AG04449 (cell line): ENCODE measurements around the gene CPEB4.

Experiments used
- CTCF ChIA-PET: fragments of 350-600 bp; formaldehyde crosslinking; extraction: SDS; loops from one replicate; lab custom pipeline; 2021; ENCODE audit warnings: antibody characterized with exemption; lab: Yijun Ruan, JAX
- POLR2A ChIA-PET: fragments of 400-600, 350-600 bp; formaldehyde crosslinking; extraction: SDS; loops from one replicate; lab custom pipeline; 2020; ENCODE audit warnings: antibody characterized with exemption, inconsistent platforms; lab: Yijun Ruan, JAX
- DNase-seq: peaks from one replicate; pipeline ENCODE4 v3.0.0-alpha.2; 2010; ENCODE audit warnings: low read depth, low spot score
- H3K4me3 ChIP-seq: 2 replicates; pipeline ENCODE4 v1.5.1; 2011; ENCODE audit warnings: low read depth, mild to moderate bottlenecking, control low read depth, low read length
- TF ChIP-seq, protein P1 (sequence below): IDR thresholded peaks from one replicate; pipeline ENCODE4 v1.5.1; 2011; ENCODE audit warnings: mild to moderate bottlenecking, moderate library complexity, low read length, control low read depth, inconsistent platforms; ENCODE audit not compliant: insufficient read depth; ENCODE audit errors: missing control alignments

The CPEB4 gene

DNA sequence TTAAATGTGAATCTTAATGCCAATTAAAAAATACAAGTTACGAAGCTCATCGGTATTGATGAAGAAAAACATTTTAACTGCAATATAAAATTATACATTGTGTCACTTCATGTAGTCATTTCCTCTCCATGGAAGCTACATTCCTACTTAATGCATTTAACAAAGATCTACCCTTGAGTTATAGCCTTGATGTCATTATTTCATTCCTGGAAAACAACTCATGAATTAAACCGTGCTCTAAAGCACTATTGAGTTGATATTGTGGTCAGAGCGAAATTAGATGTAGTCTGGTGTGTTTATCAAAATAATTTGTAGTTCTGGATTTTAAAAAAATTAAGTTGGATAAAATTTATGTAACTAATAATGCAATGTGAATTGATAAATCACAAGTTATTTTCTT, 111.9 kb downstream of the CPEB4 start:
- no peak overlapping the region for H3K4me3 ChIP-seq
- TF ChIP-seq, protein P1, sequence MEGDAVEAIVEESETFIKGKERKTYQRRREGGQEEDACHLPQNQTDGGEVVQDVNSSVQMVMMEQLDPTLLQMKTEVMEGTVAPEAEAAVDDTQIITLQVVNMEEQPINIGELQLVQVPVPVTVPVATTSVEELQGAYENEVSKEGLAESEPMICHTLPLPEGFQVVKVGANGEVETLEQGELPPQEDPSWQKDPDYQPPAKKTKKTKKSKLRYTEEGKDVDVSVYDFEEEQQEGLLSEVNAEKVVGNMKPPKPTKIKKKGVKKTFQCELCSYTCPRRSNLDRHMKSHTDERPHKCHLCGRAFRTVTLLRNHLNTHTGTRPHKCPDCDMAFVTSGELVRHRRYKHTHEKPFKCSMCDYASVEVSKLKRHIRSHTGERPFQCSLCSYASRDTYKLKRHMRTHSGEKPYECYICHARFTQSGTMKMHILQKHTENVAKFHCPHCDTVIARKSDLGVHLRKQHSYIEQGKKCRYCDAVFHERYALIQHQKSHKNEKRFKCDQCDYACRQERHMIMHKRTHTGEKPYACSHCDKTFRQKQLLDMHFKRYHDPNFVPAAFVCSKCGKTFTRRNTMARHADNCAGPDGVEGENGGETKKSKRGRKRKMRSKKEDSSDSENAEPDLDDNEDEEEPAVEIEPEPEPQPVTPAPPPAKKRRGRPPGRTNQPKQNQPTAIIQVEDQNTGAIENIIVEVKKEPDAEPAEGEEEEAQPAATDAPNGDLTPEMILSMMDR = no peak
- ChIA-PET POLR2A (no interaction called here), CTCF (no interaction called here)
- no peak for DNase-seq

DNA sequence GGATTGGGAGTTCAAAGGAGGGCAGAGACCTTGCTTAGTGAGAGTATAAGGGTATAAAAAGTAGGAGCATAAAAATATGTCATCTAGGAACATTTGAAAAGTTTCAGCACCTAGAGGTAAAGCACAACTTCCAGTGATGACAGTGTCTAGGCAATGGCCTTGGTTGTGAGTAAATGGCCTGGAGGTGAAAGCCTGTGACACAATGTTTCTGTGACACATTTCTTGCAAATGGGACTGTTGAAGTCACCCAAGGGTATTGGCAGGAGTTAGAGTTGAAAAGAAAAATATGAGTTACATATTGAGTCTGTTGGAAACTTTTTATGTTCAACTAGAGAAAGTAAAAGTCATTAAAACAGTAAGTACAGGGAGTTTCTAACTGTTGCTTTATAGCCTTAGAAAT, 115.6 kb downstream of the CPEB4 start:
- ChIA-PET CTCF (no interaction called here), POLR2A (no interaction called here)

GRCh38 chr5:174008922-174009321, 120.8 kb downstream of the CPEB4 start:
- POLR2A ChIA-PET = no interaction called here
- TF ChIP-seq, protein P1 = no peak
- no peak overlapping the region for H3K4me3 ChIP-seq
- CTCF ChIA-PET = interaction anchor here (1.1 to 2.4 kb wide), 2 partner anchors 10 to 11 kb away, joined by 3 to 6 read pairs; no protein-coding TSS in a partner anchor
- DNase-seq = no peak

More for the DNA sequence above, 115.6 kb downstream of the CPEB4 start:
- DNase-seq = no peak
- H3K4me3 ChIP-seq = no peak overlapping the region
- TF ChIP-seq, protein P1 = no peak

DNA sequence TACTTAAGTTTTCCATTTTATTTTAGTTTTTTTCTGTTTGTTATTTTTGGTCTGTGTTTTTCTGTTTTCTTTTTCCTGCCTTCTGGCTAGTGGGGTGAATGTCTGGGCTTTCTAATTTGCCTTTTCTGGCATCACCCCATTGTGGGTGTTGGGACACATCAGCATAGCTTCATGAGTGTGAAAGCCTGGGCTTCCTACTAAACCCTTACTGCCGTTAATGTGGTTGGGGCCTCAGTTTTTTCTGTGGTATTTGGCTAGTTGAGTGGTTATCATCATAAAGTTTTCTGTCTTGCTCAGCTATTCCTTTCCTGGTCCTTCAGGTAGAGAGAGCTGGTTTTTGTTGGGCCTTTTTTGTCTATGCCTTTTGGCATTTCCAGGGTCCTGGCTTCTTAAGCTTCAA, 122.2 kb downstream of the CPEB4 start:
- ChIA-PET CTCF (interaction anchor here (0.7 to 2.4 kb wide), 3 partner anchors 9 to 308 kb away, joined by 3 to 6 read pairs (median 3); no protein-coding TSS in a partner anchor), POLR2A (no interaction called here)
- no peak overlapping the region for H3K4me3 ChIP-seq
- TF ChIP-seq, protein P1 = no peak
- DNase-seq = no peak

DNA sequence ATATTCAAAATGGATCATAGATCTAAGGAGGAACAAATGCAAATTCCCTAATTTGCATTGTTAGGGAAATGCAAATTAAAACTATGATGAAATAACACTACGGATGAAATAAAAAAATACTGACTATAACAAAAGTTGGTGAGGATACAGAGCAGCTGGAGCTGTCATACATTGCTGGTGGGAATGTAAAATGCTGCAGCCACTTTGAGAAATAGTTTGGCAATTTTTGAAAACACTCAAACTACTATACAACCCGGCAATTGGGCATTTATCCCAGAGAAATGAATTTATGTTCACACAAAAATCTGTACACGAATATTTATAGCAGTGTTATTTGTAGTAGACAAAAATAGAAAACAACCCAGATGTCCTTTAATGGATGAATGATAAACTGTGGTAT, 123.3 kb downstream of the CPEB4 start:
- ChIA-PET CTCF (interaction anchor here (1.0 to 2.4 kb wide), 2 partner anchors 8 to 304 kb away, joined by 3 to 6 read pairs; no protein-coding TSS in a partner anchor), POLR2A (no interaction called here)
- H3K4me3 ChIP-seq = no peak overlapping the region
- TF ChIP-seq, protein P1 = no peak
- no peak for DNase-seq
